Type B pancreatic cell (in vitro differentiated cells): ENCODE measurements around the gene FAM168A. TPM values are rescaled to one million over a fixed set of nuclear protein-coding genes. Genes with fewer than 3 reads are reported as not detected.

Source experiments
- DNase-seq: peaks from one replicate; pipeline ENCODE4 v3.0.0; 2021; ENCODE audit warnings: mixed read lengths; ENCODE audit not compliant: unreplicated experiment; ENCODE audit errors: extremely low spot score
- H3K27ac Mint-ChIP-seq: 2 replicates; pipeline ENCODE4 v1.8.0; 2021; ENCODE audit warnings: mild to moderate bottlenecking, mixed read lengths
- H3K27me3 Mint-ChIP-seq: 2 replicates; pipeline ENCODE4 v1.8.0; 2021; ENCODE audit warnings: mixed read lengths
- H3K36me3 Mint-ChIP-seq: 2 replicates; pipeline ENCODE4 v1.8.0; 2021; ENCODE audit warnings: mixed read lengths
- H3K4me1 Mint-ChIP-seq: one replicate; pipeline ENCODE4 v1.8.0; 2021; ENCODE audit warnings: mixed read lengths; ENCODE audit not compliant: unreplicated experiment
- H3K4me3 Mint-ChIP-seq: 2 replicates; pipeline ENCODE4 v1.8.0; 2021; ENCODE audit warnings: mild to moderate bottlenecking, mixed read lengths
- H3K9me3 Mint-ChIP-seq: 2 replicates; pipeline ENCODE4 v1.8.0; 2021; ENCODE audit warnings: mixed read lengths
- CTCF ChIP-seq: fragments of 200-600 bp; sonication (generic); conservative IDR thresholded peaks from 2 replicates; pipeline ENCODE4 v1.5.0; 2021; ENCODE audit warnings: antibody characterized with exemption, mild to moderate bottlenecking
- total RNA-seq: library from RNA; stranded (reverse); gene quantifications from 2 replicates; pipeline ENCODE4 v1.2.1, GENCODE V29; 2021; ENCODE audit warnings: low replicate concordance

Gene FAM168A
- total RNA-seq, 1 donor from 2014 or later = 39.6 TPM

- no peaks in the 10 kb centered on the region for H3K27me3 Mint-ChIP-seq
- TF ChIP-seq CTCF = no peak
- H3K4me3 Mint-ChIP-seq = no peak overlapping the region
- H3K36me3 Mint-ChIP-seq = no peaks in the 10 kb centered on the region
- no peak for DNase-seq
- no peak overlapping the region for H3K27ac Mint-ChIP-seq
- no peaks in the 10 kb centered on the region for H3K9me3 Mint-ChIP-seq
- H3K4me1 Mint-ChIP-seq = peaks cover 5% of the 10 kb centered on the region
Measured at GRCh38 chr11:73400293-73400692, 197.6 kb downstream of the FAM168A start.

DNA sequence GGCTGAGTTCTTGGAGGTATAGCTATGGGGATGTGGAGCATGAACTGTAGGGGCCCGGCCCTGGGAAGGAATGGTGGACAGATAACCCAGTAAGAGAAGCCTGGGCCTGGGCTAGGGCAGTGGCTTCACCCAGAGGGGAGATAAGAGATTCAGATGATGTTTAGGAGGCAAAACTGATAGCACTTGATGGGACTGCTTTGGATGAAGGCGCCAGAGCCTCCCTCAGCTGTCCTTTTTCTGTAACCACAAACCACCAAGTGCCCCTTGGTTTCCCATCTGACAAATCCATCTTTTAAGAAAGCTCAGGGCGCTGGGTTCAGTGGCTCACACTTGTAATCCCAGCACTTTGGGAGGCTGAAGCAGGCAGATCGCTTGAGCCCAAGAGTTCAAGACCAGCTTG lies 198.3 kb downstream of the FAM168A start:
- H3K4me3 Mint-ChIP-seq = no peak overlapping the region
- TF ChIP-seq CTCF = no peak
- H3K27me3 Mint-ChIP-seq = no peaks in the 10 kb centered on the region
- peaks cover 5% of the 10 kb centered on the region for H3K4me1 Mint-ChIP-seq
- no peak overlapping the region for H3K27ac Mint-ChIP-seq
- no peak for DNase-seq
- no peaks in the 10 kb centered on the region for H3K9me3 Mint-ChIP-seq
- no peaks in the 10 kb centered on the region for H3K36me3 Mint-ChIP-seq

GRCh38 chr11:73399159-73399590 lies 198.7 kb downstream of the FAM168A start:
- Mint-ChIP-seq H3K36me3 (no peaks in the 10 kb centered on the region), H3K9me3 (no peaks in the 10 kb centered on the region), H3K27ac (no peak overlapping the region), H3K4me3 (no peak overlapping the region), H3K27me3 (no peaks in the 10 kb centered on the region), H3K4me1 (peaks cover 3% of the 10 kb centered on the region)
- no peak for DNase-seq
- no peak for TF ChIP-seq CTCF

DNA sequence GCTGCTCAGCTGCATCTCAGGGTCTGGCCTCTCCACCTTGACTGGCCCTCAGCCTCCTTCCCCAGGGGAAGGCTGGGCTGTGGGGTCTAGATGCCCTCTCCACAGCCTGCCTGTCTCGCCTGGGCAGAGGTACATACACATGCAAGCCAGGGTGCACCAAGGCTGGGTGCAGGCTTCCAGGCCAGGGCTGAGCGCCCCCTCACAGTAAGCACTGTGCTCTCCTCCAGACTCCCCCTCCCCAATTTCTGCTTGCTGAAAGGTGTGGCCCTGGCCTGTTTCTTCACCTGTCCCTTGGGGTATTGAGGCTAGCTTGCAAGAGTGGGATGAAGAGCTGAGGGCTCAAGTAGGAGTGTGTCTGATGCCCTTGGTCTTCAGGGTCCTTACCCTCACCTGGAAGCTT lies 199.2 kb downstream of the FAM168A start:
- Mint-ChIP-seq H3K4me1 (no peaks in the 10 kb centered on the region), H3K9me3 (no peaks in the 10 kb centered on the region), H3K36me3 (no peaks in the 10 kb centered on the region), H3K27me3 (no peaks in the 10 kb centered on the region), H3K27ac (no peak overlapping the region), H3K4me3 (no peak overlapping the region)
- DNase-seq = no peak
- TF ChIP-seq CTCF = no peak

DNA sequence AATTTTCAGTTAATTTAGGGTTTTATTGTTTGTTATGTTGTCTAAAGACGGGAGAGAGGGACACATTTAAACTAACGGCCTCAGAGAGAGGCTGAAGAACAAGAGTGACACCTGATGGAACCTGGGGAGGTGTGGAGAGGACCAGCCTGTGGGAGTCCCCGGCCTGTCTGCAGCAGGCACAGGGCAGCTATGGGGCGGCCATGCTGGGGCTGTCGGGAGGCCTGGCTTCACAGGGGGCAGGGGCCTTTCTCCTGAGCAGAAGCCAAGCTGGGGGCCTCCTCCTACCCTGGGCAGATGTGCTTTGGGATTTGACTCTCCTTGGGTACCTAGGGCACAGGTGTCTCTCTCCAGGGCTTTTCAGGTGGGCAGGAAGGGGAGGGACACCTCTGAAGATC lies 199.8 kb downstream of the FAM168A start:
- H3K27ac Mint-ChIP-seq = no peak overlapping the region
- DNase-seq = no peak
- H3K36me3 Mint-ChIP-seq = no peaks in the 10 kb centered on the region
- H3K4me1 Mint-ChIP-seq = no peaks in the 10 kb centered on the region
- no peak overlapping the region for H3K4me3 Mint-ChIP-seq
- TF ChIP-seq CTCF = no peak
- H3K9me3 Mint-ChIP-seq = no peaks in the 10 kb centered on the region
- H3K27me3 Mint-ChIP-seq = no peaks in the 10 kb centered on the region
